ENCODE measurements around the gene PRKCH.

PRKCH gene

GRCh38 chr14:61438860-61439765, 117.7 kb downstream of the PRKCH start:
- Mint-ChIP-seq H3K27ac (peak overlapping the region; percentile 92 to 96), H3K9me3 (no peaks in the 10 kb centered on the region), H3K36me3 (ENCODE audit: insufficient read depth) (peaks cover 48% of the 10 kb centered on the region), H3K4me1 (ENCODE audit: low read depth in 2 of 2) (peaks cover 66 to 87% of the 10 kb centered on the region in 2 donors), H3K27me3 (no peaks in the 10 kb centered on the region), H3K4me3 (peak overlapping the region; percentile 78 to 84)
- peak; percentile 26 to 41 (median 27) for DNase-seq
- ATAC-seq (replicated peaks): peak; percentile 65

GRCh38 chr14:61439779-61440418, 118.5 kb downstream of the PRKCH start:
- ATAC-seq (replicated peaks): no peak

GRCh38 chr14:61443481-61443880, 122.1 kb downstream of the PRKCH start:
- Mint-ChIP-seq H3K4me1 (ENCODE audit: low read depth in 2 of 2) (peaks cover 66 to 87% of the 10 kb centered on the region in 2 donors), H3K36me3 (ENCODE audit: insufficient read depth) (peaks cover 59% of the 10 kb centered on the region), H3K27me3 (no peaks in the 10 kb centered on the region), H3K4me3 (peak overlapping the region; percentile 68 to 75), H3K27ac (peak overlapping the region; percentile 93 to 94), H3K9me3 (no peaks in the 10 kb centered on the region)
- DNase-seq (no peak), ATAC-seq (replicated peaks) (no peak)

More at GRCh38 chr14:61439779-61440418, 118.5 kb downstream of the PRKCH start:
- Mint-ChIP-seq H3K36me3 (ENCODE audit: insufficient read depth) (peaks cover 48% of the 10 kb centered on the region), H3K9me3 (no peaks in the 10 kb centered on the region), H3K4me3 (peak overlapping the region; percentile 78 to 84), H3K27me3 (no peaks in the 10 kb centered on the region), H3K27ac (peak overlapping the region; percentile 92 to 96), H3K4me1 (ENCODE audit: low read depth in 2 of 2) (peaks cover 66 to 86% of the 10 kb centered on the region in 2 donors)
- DNase-seq: no peak

- Mint-ChIP-seq H3K27me3 (no peaks in the 10 kb centered on the region), H3K27ac (peak overlapping the region; percentile 93 to 94), H3K9me3 (no peaks in the 10 kb centered on the region), H3K4me1 (ENCODE audit: low read depth in 2 of 2) (peaks cover 62 to 87% of the 10 kb centered on the region in 2 donors), H3K4me3 (peak overlapping the region; percentile 68 to 75), H3K36me3 (ENCODE audit: insufficient read depth) (peaks cover 58% of the 10 kb centered on the region)
- ATAC-seq (replicated peaks) (peak; percentile 92), DNase-seq (peak; percentile 50 to 58 (median 52))
Observed at GRCh38 chr14:61444215-61444768, 122.9 kb downstream of the PRKCH start.

- H3K27me3 Mint-ChIP-seq: no peaks in the 10 kb centered on the region
- peak overlapping the region; percentile 91 to 94 for H3K27ac Mint-ChIP-seq
- no peaks in the 10 kb centered on the region for H3K9me3 Mint-ChIP-seq
- no peak for DNase-seq
- H3K36me3 Mint-ChIP-seq (ENCODE audit: insufficient read depth): peaks cover 85% of the 10 kb centered on the region
- H3K4me3 Mint-ChIP-seq: peak overlapping the region; percentile 74 to 80
- no peak for ATAC-seq (replicated peaks)
- H3K4me1 Mint-ChIP-seq (ENCODE audit: low read depth in 2 of 2): peaks cover 76 to 93% of the 10 kb centered on the region in 2 donors
Observed at GRCh38 chr14:61451491-61451890, 130.1 kb downstream of the PRKCH start.

- no peaks in the 10 kb centered on the region for H3K9me3 Mint-ChIP-seq
- peak overlapping the region; percentile 91 to 94 for H3K27ac Mint-ChIP-seq
Observed at GRCh38 chr14:61451891-61452400, 130.6 kb downstream of the PRKCH start.

GRCh38 chr14:61452452-61452851, 131.1 kb downstream of the PRKCH start:
- Mint-ChIP-seq H3K9me3 (no peaks in the 10 kb centered on the region), H3K36me3 (ENCODE audit: insufficient read depth) (peaks cover 89% of the 10 kb centered on the region), H3K27me3 (no peaks in the 10 kb centered on the region), H3K27ac (peak overlapping the region; percentile 91 to 94), H3K4me3 (peak overlapping the region; percentile 74 to 80), H3K4me1 (ENCODE audit: low read depth in 2 of 2) (peaks cover 75 to 92% of the 10 kb centered on the region in 2 donors)
- ATAC-seq (replicated peaks): peak; percentile 94
- peak; percentile 53 to 60 (median 55) for DNase-seq

More at GRCh38 chr14:61451891-61452400, 130.6 kb downstream of the PRKCH start:
- DNase-seq (no peak), ATAC-seq (replicated peaks) (no peak)
- H3K4me3 Mint-ChIP-seq: peak overlapping the region; percentile 74 to 80
- H3K36me3 Mint-ChIP-seq (ENCODE audit: insufficient read depth): peaks cover 86% of the 10 kb centered on the region
- peaks cover 74 to 92% of the 10 kb centered on the region in 2 donors for H3K4me1 Mint-ChIP-seq (ENCODE audit: low read depth in 2 of 2)
- H3K27me3 Mint-ChIP-seq: no peaks in the 10 kb centered on the region

- ATAC-seq (replicated peaks) (no peak), DNase-seq (no peak)
- peaks cover 90% of the 10 kb centered on the region for H3K36me3 Mint-ChIP-seq (ENCODE audit: insufficient read depth)
- H3K4me3 Mint-ChIP-seq: peak overlapping the region; percentile 74 to 80
- H3K27me3 Mint-ChIP-seq: no peaks in the 10 kb centered on the region
- no peaks in the 10 kb centered on the region for H3K9me3 Mint-ChIP-seq
- peak overlapping the region; percentile 91 to 94 for H3K27ac Mint-ChIP-seq
- peaks cover 74 to 91% of the 10 kb centered on the region in 2 donors for H3K4me1 Mint-ChIP-seq (ENCODE audit: low read depth in 2 of 2)
Observed at GRCh38 chr14:61453103-61453767, 131.9 kb downstream of the PRKCH start.

GRCh38 chr14:61454545-61454944, 133.2 kb downstream of the PRKCH start:
- Mint-ChIP-seq H3K36me3 (ENCODE audit: insufficient read depth) (peaks cover 96% of the 10 kb centered on the region), H3K4me3 (peak overlapping the region; percentile 74 to 80), H3K9me3 (no peaks in the 10 kb centered on the region), H3K27ac (peak overlapping the region; percentile 91 to 94), H3K27me3 (no peaks in the 10 kb centered on the region), H3K4me1 (ENCODE audit: low read depth in 2 of 2) (peaks cover 72 to 90% of the 10 kb centered on the region in 2 donors)
- DNase-seq (no peak), ATAC-seq (replicated peaks) (no peak)

- no peak for ATAC-seq (replicated peaks)
- Mint-ChIP-seq H3K4me1 (ENCODE audit: low read depth in 2 of 2) (peaks cover 66 to 82% of the 10 kb centered on the region in 2 donors), H3K36me3 (ENCODE audit: insufficient read depth) (peaks cover 98% of the 10 kb centered on the region), H3K27ac (peak overlapping the region; percentile 91 to 94), H3K9me3 (no peaks in the 10 kb centered on the region), H3K4me3 (peak overlapping the region; percentile 24 to 74), H3K27me3 (no peaks in the 10 kb centered on the region)
- no peak for DNase-seq
Observed at GRCh38 chr14:61455351-61455750, 134.0 kb downstream of the PRKCH start.

GRCh38 chr14:61456720-61457119, 135.3 kb downstream of the PRKCH start:
- ATAC-seq (replicated peaks) (peak; percentile 41), DNase-seq (peak; percentile 79 to 85 (median 81))
- peaks cover 63 to 79% of the 10 kb centered on the region in 2 donors for H3K4me1 Mint-ChIP-seq (ENCODE audit: low read depth in 2 of 2)
- no peaks in the 10 kb centered on the region for H3K9me3 Mint-ChIP-seq
- peaks cover 99% of the 10 kb centered on the region for H3K36me3 Mint-ChIP-seq (ENCODE audit: insufficient read depth)
- H3K4me3 Mint-ChIP-seq: peak overlapping the region in 1 of 2 donors; percentile 51
- peak overlapping the region; percentile 33 to 91 for H3K27ac Mint-ChIP-seq
- H3K27me3 Mint-ChIP-seq: no peaks in the 10 kb centered on the region

- peaks cover 92% of the 10 kb centered on the region for H3K36me3 Mint-ChIP-seq (ENCODE audit: insufficient read depth)
- peaks cover 51 to 76% of the 10 kb centered on the region in 2 donors for H3K4me1 Mint-ChIP-seq (ENCODE audit: low read depth in 2 of 2)
- DNase-seq (no peak), ATAC-seq (replicated peaks) (no peak)
- no peaks in the 10 kb centered on the region for H3K9me3 Mint-ChIP-seq
- H3K4me3 Mint-ChIP-seq: no peak overlapping the region
- peak overlapping the region; percentile 33 to 91 for H3K27ac Mint-ChIP-seq
- no peaks in the 10 kb centered on the region for H3K27me3 Mint-ChIP-seq
Observed at GRCh38 chr14:61458766-61459165, 137.4 kb downstream of the PRKCH start.

Measured in effector memory CD8-positive, alpha-beta T cell (primary cell).